Astrocyte (in vitro differentiated cells and primary cell): ENCODE measurements around the gene RPS6KA1. TPM values are rescaled to one million over a fixed set of nuclear protein-coding genes. Genes with fewer than 3 reads are reported as not detected.

Experiments
- DNase-seq: peaks from one replicate; pipeline ENCODE4 v3.0.0-alpha.2; 2010; ENCODE audit warnings: low read depth
- FAIRE-seq: peaks from 2 replicates; lab custom pipeline; 2011; peaks lifted over from hg19 to GRCh38; lab: Jason Lieb, UNC
- H2AFZ ChIP-seq: 2 replicates; pipeline ENCODE4 v1.6.0; 2012; ENCODE audit warnings: low read depth, low read length, inconsistent platforms
- H3K27ac ChIP-seq: 2 replicates; pipeline ENCODE4 v1.5.1; 2011; ENCODE audit warnings: low read depth, low read length, inconsistent platforms
- H3K27me3 ChIP-seq: 2 replicates; pipeline ENCODE4 v1.6.0; 2011; ENCODE audit warnings: low read length, inconsistent platforms; ENCODE audit not compliant: insufficient read depth
- H3K36me3 ChIP-seq: 2 replicates; pipeline ENCODE4 v1.5.1; 2011; ENCODE audit warnings: low read length, inconsistent platforms; ENCODE audit not compliant: insufficient read depth
- H3K4me1 ChIP-seq: 2 replicates; pipeline ENCODE4 v1.5.1; 2011; ENCODE audit warnings: low read length, inconsistent platforms; ENCODE audit not compliant: insufficient read depth
- H3K4me2 ChIP-seq: 2 replicates; pipeline ENCODE4 v1.6.0; 2012; ENCODE audit warnings: low read length, inconsistent platforms
- H3K4me3 ChIP-seq: 2 replicates; pipeline ENCODE4 v1.5.1; 2011; ENCODE audit warnings: low read depth, mild to moderate bottlenecking, low read length, inconsistent platforms; ENCODE audit not compliant: insufficient read depth
- H3K79me2 ChIP-seq: 2 replicates; pipeline ENCODE4 v1.6.0; 2012; ENCODE audit warnings: mild to moderate bottlenecking, low read length, inconsistent platforms; ENCODE audit not compliant: insufficient read depth
- H3K9ac ChIP-seq: 2 replicates; pipeline ENCODE4 v1.6.0; 2012; ENCODE audit warnings: mild to moderate bottlenecking, low read length, inconsistent platforms
- H3K9me3 ChIP-seq: 2 replicates; pipeline ENCODE4 v1.5.1; 2012; ENCODE audit warnings: low read depth, mild to moderate bottlenecking, low read length, inconsistent platforms; ENCODE audit not compliant: insufficient read depth
- H4K20me1 ChIP-seq: 2 replicates; pipeline ENCODE4 v1.6.0; 2012; ENCODE audit warnings: low read length, inconsistent platforms; ENCODE audit not compliant: insufficient read depth
- H3K27ac Mint-ChIP-seq: one replicate; pipeline ENCODE4 v1.8.0; 2021; ENCODE audit warnings: mild to moderate bottlenecking, mixed read lengths; ENCODE audit not compliant: unreplicated experiment
- H3K27me3 Mint-ChIP-seq: one replicate; pipeline ENCODE4 v1.8.0; 2021; ENCODE audit warnings: low read depth, mixed read lengths; ENCODE audit not compliant: unreplicated experiment
- H3K36me3 Mint-ChIP-seq: one replicate; pipeline ENCODE4 v1.8.0; 2021; ENCODE audit warnings: low read depth, mixed read lengths; ENCODE audit not compliant: unreplicated experiment
- H3K4me1 Mint-ChIP-seq: one replicate; pipeline ENCODE4 v1.8.0; 2021; ENCODE audit warnings: low read depth, mixed read lengths; ENCODE audit not compliant: unreplicated experiment
- H3K4me3 Mint-ChIP-seq: one replicate; pipeline ENCODE4 v1.8.0; 2021; ENCODE audit warnings: mild to moderate bottlenecking, moderate library complexity, mixed read lengths; ENCODE audit not compliant: unreplicated experiment
- H3K9me3 Mint-ChIP-seq: one replicate; pipeline ENCODE4 v1.8.0; 2021; ENCODE audit warnings: mild to moderate bottlenecking, mixed read lengths; ENCODE audit not compliant: unreplicated experiment
- EZH2 ChIP-seq: IDR thresholded peaks from 2 replicates; pipeline ENCODE4 v1.6.1; 2012; ENCODE audit warnings: mild to moderate bottlenecking, low read length, inconsistent platforms; ENCODE audit not compliant: insufficient read depth
- total RNA-seq: library from RNA; stranded (reverse); gene quantifications from 2 replicates; pipeline ENCODE4 v1.2.1, GENCODE V29; 2021
- TF ChIP-seq, protein P1 (sequence below): IDR thresholded peaks from 2 replicates; pipeline ENCODE4 v1.5.1; 2011; ENCODE audit warnings: low read depth, mild to moderate bottlenecking, inconsistent platforms, low read length, moderate library complexity; ENCODE audit not compliant: insufficient read depth

The RPS6KA1 gene
- total RNA-seq, 1 donor from 2014 or later: 11.8 TPM

DNA sequence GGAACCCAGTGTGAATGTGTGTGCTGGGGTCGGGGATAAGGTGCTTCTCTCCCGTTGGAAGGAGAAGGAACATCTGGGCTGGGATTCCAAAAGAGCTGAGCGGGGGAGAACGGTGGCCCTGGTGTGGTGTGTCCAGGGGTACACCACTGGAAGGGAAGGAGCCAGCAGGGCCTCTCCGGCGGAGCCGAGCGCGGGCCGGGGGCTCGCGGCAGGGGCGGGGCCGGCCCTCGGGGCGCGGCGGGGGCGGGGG lies 231 bp upstream of the RPS6KA1 start:
- Histone ChIP-seq H3K27ac (no peak overlapping the region), H3K4me1 (peaks cover 15% of the 10 kb centered on the region), H4K20me1 (no peaks in the 10 kb centered on the region), H3K9ac (peak overlapping the region; percentile 75), H2AFZ (peak overlapping the region; percentile 95), H3K27me3 (peaks cover 7% of the 10 kb centered on the region), H3K79me2 (no peaks in the 10 kb centered on the region), H3K4me2 (peak overlapping the region; percentile 85), H3K9me3 (no peaks in the 10 kb centered on the region), H3K36me3 (no peaks in the 10 kb centered on the region), H3K4me3 (peak overlapping the region; percentile 64)
- peaks cover 3% of the 10 kb centered on the region for H3K36me3 Mint-ChIP-seq
- FAIRE-seq (no peak), DNase-seq (no peak)
- H3K4me1 Mint-ChIP-seq: peaks cover 3% of the 10 kb centered on the region
- peak overlapping the region; percentile 86 for H3K4me3 Mint-ChIP-seq
- TF ChIP-seq, protein P1, sequence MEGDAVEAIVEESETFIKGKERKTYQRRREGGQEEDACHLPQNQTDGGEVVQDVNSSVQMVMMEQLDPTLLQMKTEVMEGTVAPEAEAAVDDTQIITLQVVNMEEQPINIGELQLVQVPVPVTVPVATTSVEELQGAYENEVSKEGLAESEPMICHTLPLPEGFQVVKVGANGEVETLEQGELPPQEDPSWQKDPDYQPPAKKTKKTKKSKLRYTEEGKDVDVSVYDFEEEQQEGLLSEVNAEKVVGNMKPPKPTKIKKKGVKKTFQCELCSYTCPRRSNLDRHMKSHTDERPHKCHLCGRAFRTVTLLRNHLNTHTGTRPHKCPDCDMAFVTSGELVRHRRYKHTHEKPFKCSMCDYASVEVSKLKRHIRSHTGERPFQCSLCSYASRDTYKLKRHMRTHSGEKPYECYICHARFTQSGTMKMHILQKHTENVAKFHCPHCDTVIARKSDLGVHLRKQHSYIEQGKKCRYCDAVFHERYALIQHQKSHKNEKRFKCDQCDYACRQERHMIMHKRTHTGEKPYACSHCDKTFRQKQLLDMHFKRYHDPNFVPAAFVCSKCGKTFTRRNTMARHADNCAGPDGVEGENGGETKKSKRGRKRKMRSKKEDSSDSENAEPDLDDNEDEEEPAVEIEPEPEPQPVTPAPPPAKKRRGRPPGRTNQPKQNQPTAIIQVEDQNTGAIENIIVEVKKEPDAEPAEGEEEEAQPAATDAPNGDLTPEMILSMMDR: no peak
- TF ChIP-seq EZH2: no peak
- H3K27ac Mint-ChIP-seq: peak overlapping the region; percentile 78
- no peaks in the 10 kb centered on the region for H3K9me3 Mint-ChIP-seq
- H3K27me3 Mint-ChIP-seq: peaks cover 13% of the 10 kb centered on the region

DNA sequence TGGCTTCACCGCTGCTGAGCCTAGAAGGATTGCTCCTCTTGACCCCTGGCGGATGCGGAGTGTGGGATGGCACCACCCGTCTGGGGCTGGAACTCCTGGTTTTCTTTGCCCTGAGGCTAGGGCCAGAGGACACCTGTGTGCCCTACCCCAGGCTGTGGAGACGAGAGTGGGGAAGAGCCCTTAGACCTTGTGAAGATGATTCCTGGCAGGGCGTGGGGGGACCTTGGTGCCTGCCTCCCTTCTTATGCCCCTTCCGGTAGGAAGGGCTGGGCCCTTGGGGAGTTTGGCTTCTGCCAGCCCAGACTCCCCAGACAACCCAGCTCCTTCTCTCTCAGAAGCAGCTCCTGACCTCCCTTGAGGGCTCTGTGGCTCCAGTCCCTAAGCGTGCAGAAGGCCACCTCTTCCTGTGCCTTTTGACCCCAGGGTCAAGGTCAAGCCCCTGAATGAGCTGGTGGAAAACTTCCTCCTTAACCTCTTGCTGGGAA lies 891 bp downstream of the RPS6KA1 start:
- Histone ChIP-seq H3K27ac (no peak overlapping the region), H3K27me3 (no peaks in the 10 kb centered on the region), H3K4me2 (peak overlapping the region; percentile 85), H4K20me1 (no peaks in the 10 kb centered on the region), H3K79me2 (no peaks in the 10 kb centered on the region), H2AFZ (peak overlapping the region; percentile 66), H3K9ac (peak overlapping the region; percentile 65), H3K9me3 (no peaks in the 10 kb centered on the region), H3K4me1 (peaks cover 15% of the 10 kb centered on the region), H3K4me3 (peak overlapping the region; percentile 64), H3K36me3 (no peaks in the 10 kb centered on the region)
- H3K27ac Mint-ChIP-seq: no peak overlapping the region
- H3K36me3 Mint-ChIP-seq: peaks cover 3% of the 10 kb centered on the region
- H3K9me3 Mint-ChIP-seq: no peaks in the 10 kb centered on the region
- peak overlapping the region; percentile 85 for H3K4me3 Mint-ChIP-seq
- no peak for DNase-seq
- peaks cover 3% of the 10 kb centered on the region for H3K4me1 Mint-ChIP-seq
- H3K27me3 Mint-ChIP-seq: peaks cover 3% of the 10 kb centered on the region
- TF ChIP-seq EZH2: no peak
- TF ChIP-seq, protein P1: no peak
- no peak for FAIRE-seq

DNA sequence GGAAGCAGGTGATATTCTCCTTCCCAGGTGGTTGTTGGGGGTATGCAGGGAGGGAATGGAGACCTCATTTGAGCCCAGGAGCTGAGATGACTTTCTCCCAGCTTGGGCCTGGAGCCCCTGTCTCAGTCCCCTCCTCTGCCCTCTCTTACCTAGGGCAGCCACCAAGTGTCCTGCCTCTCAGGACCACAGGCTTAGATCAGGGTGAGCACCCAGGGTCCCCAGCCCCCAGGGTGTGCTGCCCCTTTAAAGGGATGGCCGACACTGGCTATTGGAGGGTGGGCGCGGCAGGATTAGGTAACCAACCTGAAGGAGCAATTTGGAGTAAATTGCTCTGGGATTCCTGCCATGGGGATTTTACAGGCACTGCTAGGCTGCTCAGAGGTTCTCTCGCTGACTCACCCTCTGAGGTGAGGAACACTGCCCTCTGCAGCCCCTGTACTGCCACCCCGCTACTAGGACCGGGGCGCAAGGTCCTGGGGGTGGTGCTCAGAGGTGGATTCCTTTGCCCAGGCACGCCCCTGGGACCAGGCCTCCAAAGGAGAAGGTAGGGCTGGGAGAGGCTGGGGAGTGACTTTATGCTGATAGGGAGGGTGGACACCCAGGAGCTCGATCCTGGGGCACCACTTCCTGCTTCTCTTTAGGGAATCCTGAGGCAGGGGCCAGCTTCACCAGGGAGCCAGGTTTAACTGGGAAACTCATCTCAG lies 1.5 kb downstream of the RPS6KA1 start:
- Histone ChIP-seq H4K20me1 (no peaks in the 10 kb centered on the region), H3K27me3 (no peaks in the 10 kb centered on the region), H3K4me1 (peaks cover 15% of the 10 kb centered on the region), H3K9me3 (no peaks in the 10 kb centered on the region), H2AFZ (no peak overlapping the region), H3K4me2 (peak overlapping the region; percentile 85), H3K9ac (no peak overlapping the region), H3K36me3 (no peaks in the 10 kb centered on the region), H3K4me3 (no peak overlapping the region), H3K27ac (no peak overlapping the region), H3K79me2 (no peaks in the 10 kb centered on the region)
- Mint-ChIP-seq H3K27ac (peak overlapping the region; percentile 72), H3K36me3 (peaks cover 3% of the 10 kb centered on the region), H3K9me3 (no peaks in the 10 kb centered on the region), H3K4me1 (peaks cover 3% of the 10 kb centered on the region), H3K27me3 (peaks cover 3% of the 10 kb centered on the region), H3K4me3 (peak overlapping the region; percentile 85)
- no peak for TF ChIP-seq EZH2
- TF ChIP-seq, protein P1: no peak
- FAIRE-seq: no peak
- peak; percentile 58 for DNase-seq
